Glutamatergic neuron (in vitro differentiated cells): ENCODE results near the gene INVS. TPM values are rescaled to one million over a fixed set of nuclear protein-coding genes. Genes with fewer than 3 reads are reported as not detected.

Experiments
- DNase-seq: peaks from one replicate; pipeline ENCODE4 v3.0.0; 2022
- H3K27ac Mint-ChIP-seq: one replicate; pipeline ENCODE4 v1.8.0; 2020; ENCODE audit warnings: mild to moderate bottlenecking, mixed read lengths, inconsistent platforms; ENCODE audit not compliant: unreplicated experiment
- H3K27me3 Mint-ChIP-seq: one replicate; pipeline ENCODE4 v1.8.0; 2020; ENCODE audit warnings: mild to moderate bottlenecking, moderate library complexity, mixed read lengths, inconsistent platforms; ENCODE audit not compliant: unreplicated experiment
- H3K36me3 Mint-ChIP-seq: one replicate; pipeline ENCODE4 v1.8.0; 2020; ENCODE audit warnings: mild to moderate bottlenecking, mixed read lengths, inconsistent platforms; ENCODE audit not compliant: unreplicated experiment
- H3K4me1 Mint-ChIP-seq: one replicate; pipeline ENCODE4 v1.8.0; 2020; ENCODE audit warnings: mild to moderate bottlenecking, low read depth, mixed read lengths, inconsistent platforms; ENCODE audit not compliant: unreplicated experiment
- H3K4me3 Mint-ChIP-seq: one replicate; pipeline ENCODE4 v1.8.0; 2020; ENCODE audit warnings: mild to moderate bottlenecking, mixed read lengths, inconsistent platforms; ENCODE audit not compliant: unreplicated experiment
- H3K9me3 Mint-ChIP-seq: one replicate; pipeline ENCODE4 v1.8.0; 2020; ENCODE audit warnings: mild to moderate bottlenecking, moderate library complexity, mixed read lengths, inconsistent platforms; ENCODE audit not compliant: unreplicated experiment
- CTCF ChIP-seq: fragments of 200-600 bp; sonication (generic); IDR thresholded peaks from one replicate; pipeline ENCODE4 v1.5.0; 2021; ENCODE audit not compliant: partially characterized antibody, unreplicated experiment
- total RNA-seq: library from RNA; stranded (reverse); fragmentation: NEBNext Ultra II Directional; extraction: Animal tissue kit (Norgen Biotek cat#: 25700); gene quantifications from one replicate; pipeline ENCODE4 v1.2.1, GENCODE V29; 2021; ENCODE audit not compliant: unreplicated experiment

INVS gene
- total RNA-seq, 1 donor from 2014 or later, result 33.4 TPM

- peak overlapping the region; percentile 86 for H3K27ac Mint-ChIP-seq
- H3K4me3 Mint-ChIP-seq, result peak overlapping the region; percentile 81
- H3K36me3 Mint-ChIP-seq, result no peaks in the 10 kb centered on the region
- H3K9me3 Mint-ChIP-seq, result no peaks in the 10 kb centered on the region
- no peaks in the 10 kb centered on the region for H3K27me3 Mint-ChIP-seq
- no peak for TF ChIP-seq CTCF
- peaks cover 54% of the 10 kb centered on the region for H3K4me1 Mint-ChIP-seq
- DNase-seq, result no peak
Measured at GRCh38 chr9:100082782-100083181, 16.3 kb upstream of the INVS start.

- Mint-ChIP-seq H3K27me3 (no peaks in the 10 kb centered on the region), H3K4me3 (peak overlapping the region; percentile 81), H3K36me3 (no peaks in the 10 kb centered on the region), H3K27ac (peak overlapping the region; percentile 86), H3K9me3 (no peaks in the 10 kb centered on the region), H3K4me1 (peaks cover 62% of the 10 kb centered on the region)
- TF ChIP-seq CTCF, result no peak
- DNase-seq, result no peak
Measured at GRCh38 chr9:100083448-100084127, 15.5 kb upstream of the INVS start.

- no peaks in the 10 kb centered on the region for H3K36me3 Mint-ChIP-seq
- H3K27ac Mint-ChIP-seq, result peak overlapping the region; percentile 86
- no peaks in the 10 kb centered on the region for H3K9me3 Mint-ChIP-seq
- peak overlapping the region; percentile 81 for H3K4me3 Mint-ChIP-seq
- DNase-seq, result no peak
- no peak for TF ChIP-seq CTCF
- H3K4me1 Mint-ChIP-seq, result peaks cover 58% of the 10 kb centered on the region
- H3K27me3 Mint-ChIP-seq, result no peaks in the 10 kb centered on the region
Measured at GRCh38 chr9:100084128-100084453, 15.0 kb upstream of the INVS start.

GRCh38 chr9:100084734-100085133, 14.3 kb upstream of the INVS start:
- H3K4me3 Mint-ChIP-seq, result no peak overlapping the region
- H3K36me3 Mint-ChIP-seq, result no peaks in the 10 kb centered on the region
- TF ChIP-seq CTCF, result no peak
- no peak for DNase-seq
- H3K27me3 Mint-ChIP-seq, result no peaks in the 10 kb centered on the region
- H3K4me1 Mint-ChIP-seq, result peaks cover 55% of the 10 kb centered on the region
- peak overlapping the region; percentile 81 for H3K27ac Mint-ChIP-seq
- H3K9me3 Mint-ChIP-seq, result no peaks in the 10 kb centered on the region

- no peak for TF ChIP-seq CTCF
- Mint-ChIP-seq H3K4me1 (peaks cover 47% of the 10 kb centered on the region), H3K27ac (no peak overlapping the region), H3K4me3 (no peak overlapping the region), H3K27me3 (no peaks in the 10 kb centered on the region), H3K9me3 (no peaks in the 10 kb centered on the region), H3K36me3 (no peaks in the 10 kb centered on the region)
- no peak for DNase-seq
Measured at GRCh38 chr9:100086097-100086635, 12.9 kb upstream of the INVS start.
